ENCODE data around the gene TBC1D1. TPM values are rescaled to one million over a fixed set of nuclear protein-coding genes. Genes with fewer than 3 reads are reported as not detected.

The TBC1D1 gene
- total and polyA plus RNA-seq, 2 of the 8 experiments (the other 6 are each of a cell fraction or from before 2014, with no cell fraction given): 96.9 to 162 TPM

DNA sequence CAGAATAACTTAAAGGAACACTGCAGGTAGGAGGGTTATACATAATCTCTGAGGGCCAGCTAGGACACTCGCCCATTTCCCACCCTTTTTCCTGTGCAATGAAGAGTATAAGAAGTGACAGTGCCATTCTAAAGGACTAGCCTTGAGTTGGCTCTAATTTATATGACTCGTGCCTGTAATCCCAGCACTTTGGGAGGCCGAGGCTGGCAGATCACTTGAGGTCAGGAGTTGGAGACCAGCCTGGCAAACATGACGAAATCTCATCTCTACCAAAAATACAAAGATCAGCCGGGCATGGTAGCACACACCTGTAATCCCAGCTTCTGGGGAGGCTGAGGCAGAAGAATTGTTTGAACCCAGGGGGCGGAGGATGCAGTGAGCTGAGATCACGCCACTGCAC, 4.4 kb downstream of the TBC1D1 start:
- H3K23ac ChIP-seq (ENCODE audit: insufficient read length): no peak overlapping the region
- no peaks in the 10 kb centered on the region for H3K9me3 ChIP-seq (ENCODE audit: insufficient read depth in 2 of 2, low read depth in 1 of 2, low read length in 1 of 2)
- peaks cover 10% of the 10 kb centered on the region for H3K23me2 ChIP-seq (ENCODE audit: low read depth, low read length)
- H4K8ac ChIP-seq (ENCODE audit: extremely low read depth, insufficient read depth, low read length): no peak overlapping the region
- H3K4me3 ChIP-seq (ENCODE audit: extremely low read depth in 1 of 4, insufficient read depth in 2 of 4, low read depth in 3 of 4, low read length in 4 of 4): no peak overlapping the region
- H3K79me2 ChIP-seq (ENCODE audit: control insufficient read depth in 1 of 2, insufficient read depth in 2 of 2, low read length in 2 of 2): no peaks in the 10 kb centered on the region
- no peak overlapping the region for H3K27ac ChIP-seq (ENCODE audit: low read depth, low read length)
- H3K56ac ChIP-seq (replicated peaks; ENCODE audit: insufficient read length, low read depth, low read length): no peak overlapping the region
- no peak overlapping the region for H2BK5ac ChIP-seq (ENCODE audit: low read depth, low read length)
- H2BK12ac ChIP-seq (ENCODE audit: low read depth, low read length): no peak overlapping the region
- 94% methylated on average over 7 of the region's 7 CpGs; no CpG with 5 or more reads in 1 of the 2 experiments for WGBS, 2 experiments (ENCODE audit: extremely low coverage in 1 of 2, insufficient coverage in 1 of 2, insufficient read length in 1 of 2, insufficient replicate concordance in 2 of 2, low coverage in 1 of 2, low lambda C conversion rate in 2 of 2, missing lambda C conversion rate in 1 of 2)
- H2BK15ac ChIP-seq (ENCODE audit: low read length): no peak overlapping the region
- no peak for DNase-seq (ENCODE audit: low read depth in 1 of 2, low spot score in 2 of 2)
- no peak overlapping the region for H3K9ac ChIP-seq (replicated peaks in 1 of 4; ENCODE audit: extremely low read depth in 1 of 4, low read depth in 3 of 4, low read length in 3 of 4)
- ChIA-PET CTCF (ENCODE audit: partially characterized antibody) (no interaction called here), POLR2A (ENCODE audit: partially characterized antibody) (interaction anchor here (0.6 to 0.7 kb wide), 2 partner anchors 93 to 174 kb away, joined by 3 read pairs; no protein-coding TSS in a partner anchor)
- H2AK5ac ChIP-seq (ENCODE audit: low read depth, low read length): no peak overlapping the region
- H3K36me3 ChIP-seq (ENCODE audit: control insufficient read depth in 2 of 4, insufficient read depth in 4 of 4, low read length in 3 of 4): no peaks in the 10 kb centered on the region
- H3K14ac ChIP-seq (ENCODE audit: insufficient read length): no peak overlapping the region
- no peaks in the 10 kb centered on the region for H4K20me1 ChIP-seq (replicated peaks in 1 of 2; ENCODE audit: control insufficient read depth in 1 of 2, insufficient read depth in 2 of 2, low read length in 2 of 2)
- no peak overlapping the region for H3K4ac ChIP-seq (replicated peaks; ENCODE audit: insufficient read length, low read depth, low read length)
- no peak overlapping the region for H4K5ac ChIP-seq (ENCODE audit: insufficient read length, low read depth, low read length)
- H3K4me2 ChIP-seq (ENCODE audit: insufficient read depth in 1 of 2, low read depth in 2 of 2, low read length in 2 of 2): no peak overlapping the region
- H2AFZ ChIP-seq (ENCODE audit: low read length): no peak overlapping the region
- no peak for FAIRE-seq
- no peak overlapping the region for H2BK20ac ChIP-seq (ENCODE audit: low read length)
- no peak overlapping the region for H4K91ac ChIP-seq (replicated peaks; ENCODE audit: insufficient read length, low read length)
- H3K18ac ChIP-seq (ENCODE audit: extremely low read depth, low read length): no peak overlapping the region
- no peaks in the 10 kb centered on the region for H3K79me1 ChIP-seq (ENCODE audit: low read depth, low read length)
- H3K4me1 ChIP-seq (replicated peaks in 1 of 4; ENCODE audit: control insufficient read depth in 3 of 4, insufficient read depth in 4 of 4, low read length in 3 of 4): peaks cover 0 to 4% (median under 1%) of the 10 kb centered on the region in 4 experiments; a peak in 4 of 7 replicates
- no peak overlapping the region for H2BK120ac ChIP-seq (replicated peaks; ENCODE audit: low read depth, low read length)
- peaks cover 7 to 16% (median 14%) of the 10 kb centered on the region in 4 experiments for H3K27me3 ChIP-seq (replicated peaks in 1 of 4; ENCODE audit: control insufficient read depth in 3 of 4, extremely low read depth in 1 of 4, insufficient read depth in 3 of 4, low read length in 3 of 4)
- no peak for TF ChIP-seq ZNF274 (IDR thresholded peaks at IDR 0.05; ENCODE audit: borderline replicate concordance, extremely low read depth, low read length)
- TF ChIP-seq HDAC2 (IDR thresholded peaks at IDR 0.05; ENCODE audit: borderline replicate concordance in 1 of 2, low read depth in 2 of 2, low read length in 2 of 2): no peak
- TF ChIP-seq RFX5 (IDR thresholded peaks at IDR 0.05; ENCODE audit: borderline replicate concordance, low read depth, low read length): no peak
- no peak for TF ChIP-seq BACH1 (IDR thresholded peaks at IDR 0.05; ENCODE audit: low read length)
